HepG2 (cell line): ENCODE results near the gene SLC43A1. TPM values are rescaled to one million over a fixed set of nuclear protein-coding genes. Genes with fewer than 3 reads are reported as not detected.

Experiments used
- ATF7-NPFF ChIP-seq: sonication (generic); formaldehyde crosslinking; IDR thresholded peaks from 2 replicates; pipeline ENCODE4 v1.8.1; 2023; ENCODE audit warnings: mild to moderate bottlenecking, low read depth, missing genetic modification reagents, moderate library complexity
- EHMT2 ChIP-seq: fragments of 200-600 bp; sonication (generic); IDR thresholded peaks from 2 replicates; pipeline ENCODE4 v1.7.0; 2017; ENCODE audit warnings: antibody characterized with exemption, low read depth, low read length, borderline replicate concordance
- HOXD1 ChIP-seq: sonication (generic); formaldehyde crosslinking; IDR thresholded peaks from 2 replicates; pipeline ENCODE4 v1.5.0; 2020; ENCODE audit warnings: missing genetic modification reagents
- MBD4 ChIP-seq: IDR thresholded peaks from 2 replicates; pipeline ENCODE4 v1.6.1; 2012; ENCODE audit warnings: low read length, inconsistent platforms, borderline replicate concordance
- RXRB ChIP-seq: IDR thresholded peaks from 2 replicates; pipeline ENCODE4 v1.6.1; 2016; ENCODE audit warnings: borderline replicate concordance, missing genetic modification reagents, missing compliant biosample characterization
- SNAI1 ChIP-seq: sonication (generic); formaldehyde crosslinking; IDR thresholded peaks from 2 replicates; pipeline ENCODE4 v1.5.0; 2020; ENCODE audit warnings: mild to moderate bottlenecking, missing genetic modification reagents, borderline replicate concordance
- THYN1 ChIP-seq: sonication (generic); formaldehyde crosslinking; IDR thresholded peaks from 2 replicates; pipeline ENCODE4 v1.8.1; 2023; ENCODE audit warnings: low read depth, mild to moderate bottlenecking, moderate library complexity, missing genetic modification reagents, borderline replicate concordance
- ZBTB34 ChIP-seq: sonication (generic); formaldehyde crosslinking; IDR thresholded peaks from 2 replicates; pipeline ENCODE4 v1.8.0; 2022; ENCODE audit warnings: mild to moderate bottlenecking, missing genetic modification reagents
- ZFX ChIP-seq: sonication (generic); formaldehyde crosslinking; IDR thresholded peaks from 2 replicates; pipeline ENCODE4 v1.4.0; 2020; ENCODE audit warnings: mild to moderate bottlenecking, low read depth, missing genetic modification reagents, moderate library complexity
- ZNF143 ChIP-seq: sonication (generic); formaldehyde crosslinking; IDR thresholded peaks from 2 replicates; pipeline ENCODE4 v1.4.0; 2020; ENCODE audit warnings: missing genetic modification reagents
- ZNF446 ChIP-seq: sonication (generic); formaldehyde crosslinking; IDR thresholded peaks from 2 replicates; pipeline ENCODE4 v1.5.0; 2020; ENCODE audit warnings: mild to moderate bottlenecking, missing genetic modification reagents
- ZNF577 ChIP-seq: sonication (generic); formaldehyde crosslinking; IDR thresholded peaks from 2 replicates; pipeline ENCODE4 v1.4.0; 2020; ENCODE audit warnings: mild to moderate bottlenecking, low read depth, missing genetic modification reagents, borderline replicate concordance
- ZNF710 ChIP-seq: sonication (generic); formaldehyde crosslinking; IDR thresholded peaks from 2 replicates; pipeline ENCODE4 v1.5.0; 2020; ENCODE audit warnings: mild to moderate bottlenecking, missing genetic modification reagents, borderline replicate concordance
- ZNF784 ChIP-seq: sonication (generic); formaldehyde crosslinking; IDR thresholded peaks from 2 replicates; pipeline ENCODE4 v1.5.1; 2020; ENCODE audit warnings: missing genetic modification reagents, mild to moderate bottlenecking, borderline replicate concordance
- ZNF883 ChIP-seq: sonication (generic); formaldehyde crosslinking; IDR thresholded peaks from 2 replicates; pipeline ENCODE4 v1.5.1; 2020; ENCODE audit warnings: mild to moderate bottlenecking, missing genetic modification reagents; ENCODE audit errors: not compliant biosample characterization
- polyA plus RNA-seq, 8 experiments: library from polyadenylated mRNA; depleted of rRNA in 3 of 8; stranded (reverse) in 7 of 8; unstranded in 1 of 8; fragments of >200 nt; fragmentation: Illumina TruSeq in 4 of 8; extraction: Trizol in 4 of 8; gene quantifications; 2 replicates each; pipeline versions ENCODE4 v1.2.1 to v1.2.3, GENCODE V29; 2011 to 2016; ENCODE audit warnings: low read depth in 4 of 8, missing spikeins in 1 of 8, mixed read lengths in 1 of 8; ENCODE audit not compliant: insufficient read depth in 1 of 8
- total RNA-seq, 5 experiments: library from RNA; depleted of rRNA; stranded (reverse); fragments of >200 nt; fragmentation: Illumina TruSeq; extraction: Trizol; gene quantifications; 2 replicates each; pipeline ENCODE4 v1.2.3, GENCODE V29; 2016; ENCODE audit warnings: low read depth in 1 of 5
- TF ChIP-seq, protein P1 (sequence below): sonication (generic); formaldehyde crosslinking; IDR thresholded peaks from 2 replicates; pipeline ENCODE4 v1.4.0; 2020; ENCODE audit warnings: missing genetic modification reagents
- TF ChIP-seq, protein P2 (sequence below): sonication (generic); formaldehyde crosslinking; IDR thresholded peaks from 2 replicates; pipeline ENCODE4 v1.4.0; 2020; ENCODE audit warnings: missing genetic modification reagents, borderline replicate concordance
- TF ChIP-seq, protein P3 (sequence below): sonication (generic); formaldehyde crosslinking; IDR thresholded peaks from 2 replicates; pipeline ENCODE4 v1.4.0; 2020; ENCODE audit warnings: mild to moderate bottlenecking, missing genetic modification reagents

SLC43A1 gene
- total and polyA plus RNA-seq, 2 of the 13 experiments (the other 11 are each of a cell fraction or from before 2014, with no cell fraction given) = 72.3 to 87.6 TPM

- no peak for TF ChIP-seq MBD4
- no peak for TF ChIP-seq ZNF784 (CRISPR knock-in tag)
- TF ChIP-seq HOXD1 (CRISPR knock-in tag) = 0 out of 2 replicates have a peak, but pooled peaks have one; percentile 61
- TF ChIP-seq EHMT2 = no peak; the same call in 1 of the 2 replicates
- TF ChIP-seq, protein P1, sequence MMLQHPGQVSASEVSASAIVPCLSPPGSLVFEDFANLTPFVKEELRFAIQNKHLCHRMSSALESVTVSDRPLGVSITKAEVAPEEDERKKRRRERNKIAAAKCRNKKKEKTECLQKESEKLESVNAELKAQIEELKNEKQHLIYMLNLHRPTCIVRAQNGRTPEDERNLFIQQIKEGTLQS (CRISPR knock-in tag) = no peak
- TF ChIP-seq, protein P2, sequence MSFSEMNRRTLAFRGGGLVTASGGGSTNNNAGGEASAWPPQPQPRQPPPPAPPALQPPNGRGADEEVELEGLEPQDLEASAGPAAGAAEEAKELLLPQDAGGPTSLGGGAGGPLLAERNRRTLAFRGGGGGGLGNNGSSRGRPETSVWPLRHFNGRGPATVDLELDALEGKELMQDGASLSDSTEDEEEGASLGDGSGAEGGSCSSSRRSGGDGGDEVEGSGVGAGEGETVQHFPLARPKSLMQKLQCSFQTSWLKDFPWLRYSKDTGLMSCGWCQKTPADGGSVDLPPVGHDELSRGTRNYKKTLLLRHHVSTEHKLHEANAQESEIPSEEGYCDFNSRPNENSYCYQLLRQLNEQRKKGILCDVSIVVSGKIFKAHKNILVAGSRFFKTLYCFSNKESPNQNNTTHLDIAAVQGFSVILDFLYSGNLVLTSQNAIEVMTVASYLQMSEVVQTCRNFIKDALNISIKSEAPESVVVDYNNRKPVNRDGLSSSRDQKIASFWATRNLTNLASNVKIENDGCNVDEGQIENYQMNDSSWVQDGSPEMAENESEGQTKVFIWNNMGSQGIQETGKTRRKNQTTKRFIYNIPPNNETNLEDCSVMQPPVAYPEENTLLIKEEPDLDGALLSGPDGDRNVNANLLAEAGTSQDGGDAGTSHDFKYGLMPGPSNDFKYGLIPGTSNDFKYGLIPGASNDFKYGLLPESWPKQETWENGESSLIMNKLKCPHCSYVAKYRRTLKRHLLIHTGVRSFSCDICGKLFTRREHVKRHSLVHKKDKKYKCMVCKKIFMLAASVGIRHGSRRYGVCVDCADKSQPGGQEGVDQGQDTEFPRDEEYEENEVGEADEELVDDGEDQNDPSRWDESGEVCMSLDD (CRISPR knock-in tag) = no peak
- no peak; the same call in 1 of the 2 replicates for TF ChIP-seq ZBTB34 (CRISPR knock-in tag)
- no peak for TF ChIP-seq ZNF143 (CRISPR knock-in tag)
- TF ChIP-seq ZNF710 (CRISPR knock-in tag) = peak; percentile 52; the same call in 1 of the 2 replicates
- TF ChIP-seq, protein P3, sequence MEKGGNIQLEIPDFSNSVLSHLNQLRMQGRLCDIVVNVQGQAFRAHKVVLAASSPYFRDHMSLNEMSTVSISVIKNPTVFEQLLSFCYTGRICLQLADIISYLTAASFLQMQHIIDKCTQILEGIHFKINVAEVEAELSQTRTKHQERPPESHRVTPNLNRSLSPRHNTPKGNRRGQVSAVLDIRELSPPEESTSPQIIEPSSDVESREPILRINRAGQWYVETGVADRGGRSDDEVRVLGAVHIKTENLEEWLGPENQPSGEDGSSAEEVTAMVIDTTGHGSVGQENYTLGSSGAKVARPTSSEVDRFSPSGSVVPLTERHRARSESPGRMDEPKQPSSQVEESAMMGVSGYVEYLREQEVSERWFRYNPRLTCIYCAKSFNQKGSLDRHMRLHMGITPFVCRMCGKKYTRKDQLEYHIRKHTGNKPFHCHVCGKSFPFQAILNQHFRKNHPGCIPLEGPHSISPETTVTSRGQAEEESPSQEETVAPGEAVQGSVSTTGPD (CRISPR knock-in tag) = no peak
- TF ChIP-seq ZFX (CRISPR knock-in tag) = no peak
- no peak for TF ChIP-seq ZNF446 (CRISPR knock-in tag)
- TF ChIP-seq ZNF883 (CRISPR knock-in tag) = no peak
- peak; percentile 90 for TF ChIP-seq RXRB (CRISPR knock-in tag)
- no peak for TF ChIP-seq THYN1 (CRISPR knock-in tag)
- no peak for TF ChIP-seq ZNF577 (CRISPR knock-in tag)
- TF ChIP-seq SNAI1 = no peak
- TF ChIP-seq ATF7-NPFF (CRISPR knock-in tag) = no peak
Measured at GRCh38 chr11:57434640-57435546, 80.6 kb downstream of the SLC43A1 start (continued).
